IPS-20b (cell line): ENCODE data around the gene TUSC2.
A peak's percentile ranks its signal among the peaks of the same experiment; 100 is the strongest.

Experiments used
- H3K27ac ChIP-seq: one replicate; pipeline ENCODE4 v1.5.1; 2013; ENCODE audit warnings: low read length
- H3K27me3 ChIP-seq: 2 replicates; pipeline ENCODE4 v1.6.1; 2013; ENCODE audit warnings: mild to moderate bottlenecking, low read length, inconsistent platforms; ENCODE audit not compliant: insufficient read depth
- H3K36me3 ChIP-seq: 2 replicates; pipeline ENCODE4 v1.6.1; 2013; ENCODE audit warnings: low read depth, mild to moderate bottlenecking, inconsistent platforms, low read length, moderate library complexity; ENCODE audit not compliant: insufficient read depth
- H3K4me1 ChIP-seq: 2 replicates; pipeline ENCODE4 v1.6.1; 2013; ENCODE audit warnings: mild to moderate bottlenecking, control low read depth, inconsistent platforms, low read length, moderate library complexity; ENCODE audit not compliant: insufficient read depth
- H3K4me3 ChIP-seq: 2 replicates; pipeline ENCODE4 v1.5.1; 2013; ENCODE audit warnings: mild to moderate bottlenecking, low read length, inconsistent platforms
- H3K9ac ChIP-seq: 2 replicates; pipeline ENCODE4 v1.6.1; 2013; ENCODE audit warnings: low read depth, mild to moderate bottlenecking, inconsistent platforms, low read length, moderate library complexity
- H3K9me3 ChIP-seq: 2 replicates; pipeline ENCODE4 v1.6.1; 2013; ENCODE audit warnings: mild to moderate bottlenecking, low read depth, low read length, inconsistent platforms; ENCODE audit not compliant: insufficient read depth

The TUSC2 gene

DNA sequence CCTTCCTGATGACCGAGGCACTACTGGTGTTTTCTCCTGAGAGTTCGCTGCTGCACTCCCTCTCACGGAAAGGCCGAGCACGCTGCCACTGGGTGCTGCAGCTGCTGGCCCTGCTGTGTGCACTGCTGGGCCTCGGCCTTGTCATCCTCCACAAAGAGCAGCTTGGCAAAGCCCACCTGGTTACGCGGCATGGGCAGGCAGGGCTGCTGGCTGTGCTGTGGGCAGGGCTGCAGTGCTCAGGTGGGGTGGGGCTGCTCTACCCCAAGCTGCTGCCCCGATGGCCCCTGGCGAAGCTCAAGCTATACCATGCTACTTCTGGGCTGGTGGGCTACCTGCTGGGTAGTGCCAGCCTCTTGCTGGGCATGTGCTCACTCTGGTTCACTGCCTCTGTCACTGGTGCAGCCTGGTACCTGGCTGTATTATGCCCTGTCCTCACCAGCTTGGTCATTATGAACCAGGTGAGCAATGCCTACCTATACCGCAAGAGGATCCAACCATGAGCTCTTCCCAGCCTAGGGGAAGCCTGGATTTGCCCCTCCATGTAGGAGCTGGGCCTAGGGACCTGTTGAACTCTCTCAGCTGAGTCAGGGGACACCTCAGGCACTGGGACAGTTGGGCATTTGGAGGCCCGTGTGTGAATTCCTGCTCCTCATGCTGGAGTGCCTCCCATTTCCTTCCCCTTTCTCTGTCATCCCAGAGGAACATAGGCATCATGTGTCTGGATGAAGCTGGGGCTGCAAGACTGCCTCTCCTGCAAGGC, 25.4 kb upstream of the TUSC2 start:
- Histone ChIP-seq H3K27ac (no peak overlapping the region), H3K9ac (no peak overlapping the region), H3K27me3 (no peaks in the 10 kb centered on the region), H3K4me1 (peaks cover 3% of the 10 kb centered on the region; the same call in 1 of the 2 replicates), H3K9me3 (no peaks in the 10 kb centered on the region), H3K36me3 (peaks cover 25% of the 10 kb centered on the region), H3K4me3 (no peak overlapping the region)

DNA sequence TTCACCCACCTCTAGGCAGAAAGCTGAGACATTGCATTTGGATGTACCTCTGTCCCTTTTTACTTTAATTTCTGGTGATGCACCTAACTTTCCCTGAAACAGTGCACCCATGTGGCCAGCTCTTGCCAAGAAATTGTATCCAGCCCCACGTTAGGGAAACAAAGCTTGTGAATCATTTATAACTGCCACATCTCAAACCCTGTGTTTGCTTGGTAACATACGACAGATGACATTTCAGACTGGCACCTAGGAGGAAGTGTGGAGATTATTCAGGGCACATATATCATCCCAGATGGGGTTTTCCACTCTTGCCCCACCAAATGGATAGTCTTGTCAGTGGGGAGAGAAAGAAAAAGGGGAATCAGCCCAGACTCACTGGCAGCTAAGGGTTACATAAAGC, 24.8 kb upstream of the TUSC2 start:
- Histone ChIP-seq H3K27me3 (no peaks in the 10 kb centered on the region), H3K9me3 (no peaks in the 10 kb centered on the region), H3K27ac (no peak overlapping the region), H3K36me3 (peaks cover 27% of the 10 kb centered on the region), H3K4me1 (no peaks in the 10 kb centered on the region), H3K4me3 (no peak overlapping the region), H3K9ac (no peak overlapping the region)

DNA sequence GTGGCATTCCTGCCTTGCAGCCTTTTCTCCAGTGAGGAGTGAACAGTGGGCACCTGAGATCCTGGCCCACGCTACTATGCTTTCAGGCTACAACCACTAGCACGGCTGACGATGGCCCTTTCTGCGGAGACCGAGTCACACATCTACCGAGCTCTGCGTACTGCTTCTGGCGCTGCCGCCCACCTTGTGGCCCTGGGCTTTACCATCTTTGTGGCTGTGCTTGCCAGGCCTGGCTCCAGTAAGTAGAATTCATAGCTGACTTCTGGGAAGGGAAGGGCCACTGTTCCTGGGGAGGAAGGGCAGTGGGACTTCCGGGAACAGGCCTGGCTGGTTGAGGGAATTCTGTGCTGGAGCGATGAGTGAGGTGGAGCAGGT, 23.3 kb upstream of the TUSC2 start:
- Histone ChIP-seq H3K9me3 (no peaks in the 10 kb centered on the region), H3K27me3 (peaks cover 5% of the 10 kb centered on the region), H3K9ac (no peak overlapping the region), H3K36me3 (peaks cover 25% of the 10 kb centered on the region), H3K4me1 (no peaks in the 10 kb centered on the region), H3K4me3 (peak overlapping the region; percentile 91), H3K27ac (no peak overlapping the region)

DNA sequence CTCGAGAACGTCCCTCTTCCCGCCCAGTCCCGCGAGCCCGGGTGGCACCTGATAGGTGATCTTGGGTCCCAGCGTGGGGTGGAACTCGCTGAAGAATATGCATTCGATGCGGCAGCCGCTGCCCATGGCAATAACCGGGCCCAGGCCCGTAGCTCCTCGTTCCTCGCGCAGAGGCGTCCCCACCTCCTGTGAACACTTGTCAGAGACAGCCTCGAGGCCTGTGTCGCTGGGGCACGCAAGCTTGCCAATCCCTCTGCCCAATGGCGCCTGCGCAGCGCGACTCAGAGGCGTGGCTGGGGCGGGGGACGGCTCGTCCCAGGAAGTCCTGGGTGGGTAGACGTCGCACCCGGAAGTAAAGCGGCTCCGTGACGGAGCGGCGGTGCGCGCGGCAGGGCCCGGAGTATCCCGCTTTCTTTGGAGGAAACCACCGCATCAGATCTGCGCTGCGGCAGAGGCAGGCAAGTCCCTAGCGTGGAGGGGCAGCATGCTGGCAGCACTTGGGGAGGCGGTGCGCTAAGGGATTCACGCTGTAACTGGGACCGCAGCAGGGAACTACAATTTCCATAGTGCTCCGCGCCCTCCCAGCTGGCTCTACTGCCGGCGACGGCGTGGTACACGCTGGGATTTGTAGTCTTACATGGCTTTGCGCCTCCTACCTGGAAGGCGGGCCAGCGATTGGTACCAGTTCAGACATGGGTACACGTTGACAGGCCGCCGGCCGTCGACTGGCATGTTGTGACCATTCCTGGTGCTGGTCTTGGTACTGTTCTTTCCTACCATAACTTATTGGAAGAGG, 22.7 kb upstream of the TUSC2 start, which contains the start of the genes CYB561D2 and NPRL2:
Gene CYB561D2 (plus strand): TSS at position 336 of the 796 bp plus-strand sequence. CDS start 572 bp downstream, outside the sequence.
Gene NPRL2 (minus strand): TSS at position 249 of the 796 bp plus-strand sequence. CDS start 123 bp downstream, at position 126.
- Histone ChIP-seq H3K4me3 (peak within 1 kb of the TSS; percentile 91), H3K9me3 (no peaks in the 10 kb centered on the region), H3K4me1 (no peaks in the 10 kb centered on the region), H3K9ac (peak within 1 kb of the TSS; percentile 73), H3K27ac (no peak within 1 kb of the TSS), H3K36me3 (peaks cover 23% of the 10 kb centered on the region), H3K27me3 (peaks cover 9% of the 10 kb centered on the region)

DNA sequence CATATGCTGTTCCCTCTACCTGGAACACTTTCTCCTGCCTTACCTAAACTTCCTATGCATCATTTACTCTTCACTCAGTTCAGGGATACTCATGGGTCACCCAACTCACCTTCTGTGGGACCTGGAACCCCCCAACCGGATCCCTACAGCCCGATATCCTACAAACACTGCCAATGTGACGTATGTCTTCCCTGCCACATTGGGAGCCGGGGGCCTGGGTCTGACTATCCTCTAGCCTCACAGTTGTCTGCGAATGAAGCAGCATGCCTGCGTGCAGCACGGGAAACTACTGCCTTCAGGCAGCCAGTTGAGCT, 22.1 kb upstream of the TUSC2 start:
- Histone ChIP-seq H3K9ac (peak overlapping the region; percentile 73), H3K4me3 (peak overlapping the region; percentile 91), H3K27ac (no peak overlapping the region), H3K36me3 (peaks cover 22% of the 10 kb centered on the region), H3K4me1 (no peaks in the 10 kb centered on the region), H3K27me3 (peaks cover 14% of the 10 kb centered on the region), H3K9me3 (no peaks in the 10 kb centered on the region)

DNA sequence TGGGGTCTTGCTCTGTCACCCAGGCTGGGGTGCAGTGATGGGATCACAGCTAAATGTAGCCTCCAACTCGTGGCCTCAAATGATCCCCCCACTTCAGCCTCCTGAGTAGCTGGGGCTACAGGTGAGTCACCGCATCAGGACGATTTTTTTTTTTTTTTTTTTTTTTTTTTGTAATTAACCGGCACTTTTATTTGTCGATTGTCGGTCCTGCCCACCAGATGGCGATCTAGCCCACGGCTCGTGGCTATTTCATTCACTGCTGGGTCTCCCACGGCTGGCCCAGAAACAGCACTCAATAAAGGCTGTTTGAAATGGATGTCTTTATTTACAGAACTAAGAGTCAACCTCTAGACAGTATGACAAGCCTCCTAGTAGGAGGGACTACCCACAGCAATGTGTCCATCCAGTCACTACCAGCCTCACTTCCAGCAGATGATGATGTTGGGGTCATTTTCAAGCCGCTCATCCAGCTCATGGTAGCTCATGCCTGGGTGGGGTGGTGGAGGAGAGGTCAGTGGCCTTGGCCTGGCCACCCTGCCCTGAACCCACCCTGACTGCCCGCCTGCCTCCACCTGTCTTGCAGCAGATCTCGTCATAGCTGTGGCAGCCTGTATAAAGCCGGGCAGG, 19.3 kb upstream of the TUSC2 start:
- Histone ChIP-seq H3K9me3 (no peaks in the 10 kb centered on the region), H3K4me1 (no peaks in the 10 kb centered on the region), H3K36me3 (peaks cover 7% of the 10 kb centered on the region), H3K27me3 (peaks cover 43% of the 10 kb centered on the region), H3K27ac (no peak overlapping the region), H3K9ac (no peak overlapping the region), H3K4me3 (no peak overlapping the region)

DNA sequence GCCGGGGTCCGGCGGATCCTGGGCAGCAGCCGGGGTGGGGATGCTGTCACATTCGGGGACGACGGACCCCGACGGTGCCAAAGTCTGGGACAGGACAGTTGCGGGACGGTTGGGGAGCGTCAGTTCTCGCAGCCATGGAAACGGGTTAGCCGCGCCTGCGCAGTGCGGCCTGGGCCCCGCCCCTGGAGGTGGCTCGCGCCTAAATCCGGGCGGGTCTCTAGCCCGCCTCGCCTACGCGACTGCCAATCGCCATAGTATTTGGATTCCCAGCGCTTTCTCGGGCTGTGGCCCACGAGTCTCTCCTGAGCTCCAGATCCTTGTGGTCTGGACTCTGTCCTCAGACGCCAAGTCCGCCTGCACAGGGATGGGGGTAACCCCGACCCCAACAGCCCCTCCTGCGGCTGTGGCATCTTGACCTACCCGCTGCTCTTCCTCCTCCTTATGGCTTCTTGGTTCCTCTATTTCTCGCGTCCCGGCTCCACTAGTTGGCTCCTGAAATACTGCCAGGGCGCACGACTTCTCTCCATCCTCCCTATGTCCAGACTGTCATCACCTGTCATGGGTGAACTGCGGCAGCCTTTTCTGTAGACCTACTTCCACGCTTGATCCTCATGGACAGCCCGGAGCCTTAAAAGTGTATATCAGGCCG, 17.7 kb upstream of the TUSC2 start, which contains the start of gene ZMYND10:
Gene ZMYND10 (minus strand): TSS at position 147 of the 649 bp plus-strand sequence. CDS start 153 bp downstream, outside the sequence.
- Histone ChIP-seq H3K4me1 (no peaks in the 10 kb centered on the region), H3K9me3 (no peaks in the 10 kb centered on the region), H3K27ac (no peak within 1 kb of the TSS), H3K36me3 (peaks cover 7% of the 10 kb centered on the region), H3K9ac (peak within 1 kb of the TSS; percentile 33; the same call in 1 of the 2 replicates), H3K27me3 (peaks cover 59% of the 10 kb centered on the region), H3K4me3 (peak within 1 kb of the TSS; percentile 63)

DNA sequence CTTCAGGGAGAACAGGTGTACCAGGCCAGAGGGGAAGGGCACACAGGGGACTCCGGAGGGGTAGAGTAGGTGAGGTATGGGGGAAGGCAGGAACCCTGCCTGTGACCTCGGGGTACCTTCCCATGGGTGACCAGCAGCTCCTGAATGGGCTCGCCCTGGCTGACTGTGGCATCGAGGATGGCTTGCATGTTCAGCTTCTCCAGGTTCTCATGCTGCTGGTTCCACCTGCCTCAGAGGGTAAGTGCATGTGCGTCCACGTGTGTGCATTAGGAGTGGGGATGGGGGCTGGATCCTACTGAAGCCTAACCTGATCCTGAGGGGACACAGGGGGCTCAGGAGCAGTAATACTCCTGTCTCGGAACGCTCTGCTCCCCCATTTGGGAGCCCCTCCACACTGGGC, 17.0 kb upstream of the TUSC2 start:
- Histone ChIP-seq H3K9ac (no peak overlapping the region), H3K27me3 (peaks cover 66% of the 10 kb centered on the region), H3K4me1 (no peaks in the 10 kb centered on the region), H3K9me3 (no peaks in the 10 kb centered on the region), H3K27ac (no peak overlapping the region), H3K36me3 (peaks cover 7% of the 10 kb centered on the region), H3K4me3 (peak overlapping the region; percentile 63)

DNA sequence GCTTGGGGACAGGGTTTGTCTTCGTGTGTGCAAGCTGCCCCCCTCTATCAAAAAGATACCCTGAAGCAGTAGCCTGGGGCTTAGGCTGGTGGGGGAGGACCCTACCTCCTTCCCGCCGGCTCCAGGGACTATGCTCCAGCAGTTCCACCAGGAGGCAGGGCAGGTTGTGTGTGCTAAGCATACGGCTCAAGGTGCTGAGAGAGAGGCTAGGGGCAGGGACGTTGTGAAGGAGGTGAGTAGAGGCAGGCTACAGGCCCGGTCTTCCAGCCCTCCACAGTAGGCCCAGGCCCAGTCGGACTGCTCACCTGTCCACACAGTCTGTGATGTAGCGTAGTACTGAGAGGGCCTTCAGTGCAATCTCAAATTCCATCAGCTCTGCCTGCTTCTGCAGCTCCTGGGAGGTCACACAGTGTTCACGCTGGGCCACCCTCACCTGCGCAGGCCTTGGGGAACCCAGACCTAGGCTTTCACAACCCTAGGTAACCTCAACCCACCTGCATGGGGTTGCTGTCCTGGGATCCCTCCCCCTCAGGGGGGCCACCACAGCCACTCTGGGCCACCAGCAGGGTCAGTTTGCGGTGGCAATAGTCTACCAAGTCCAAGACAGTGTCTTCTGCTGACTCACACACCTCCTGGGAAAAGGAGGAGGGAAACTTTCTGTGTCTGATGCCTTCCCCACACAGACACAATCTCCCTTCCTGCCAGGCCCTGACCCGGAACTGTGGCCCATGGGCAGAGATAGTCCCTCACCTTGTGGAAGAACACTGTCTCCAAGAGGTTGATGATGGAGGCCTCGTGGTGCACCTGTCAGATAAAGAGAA, 15.0 kb upstream of the TUSC2 start:
- H3K9me3 ChIP-seq, result no peaks in the 10 kb centered on the region
- H3K27me3 ChIP-seq, result peaks cover 86% of the 10 kb centered on the region
- H3K36me3 ChIP-seq, result no peaks in the 10 kb centered on the region
- no peak overlapping the region for H3K9ac ChIP-seq
- no peaks in the 10 kb centered on the region for H3K4me1 ChIP-seq
- no peak overlapping the region for H3K27ac ChIP-seq
- no peak overlapping the region for H3K4me3 ChIP-seq

DNA sequence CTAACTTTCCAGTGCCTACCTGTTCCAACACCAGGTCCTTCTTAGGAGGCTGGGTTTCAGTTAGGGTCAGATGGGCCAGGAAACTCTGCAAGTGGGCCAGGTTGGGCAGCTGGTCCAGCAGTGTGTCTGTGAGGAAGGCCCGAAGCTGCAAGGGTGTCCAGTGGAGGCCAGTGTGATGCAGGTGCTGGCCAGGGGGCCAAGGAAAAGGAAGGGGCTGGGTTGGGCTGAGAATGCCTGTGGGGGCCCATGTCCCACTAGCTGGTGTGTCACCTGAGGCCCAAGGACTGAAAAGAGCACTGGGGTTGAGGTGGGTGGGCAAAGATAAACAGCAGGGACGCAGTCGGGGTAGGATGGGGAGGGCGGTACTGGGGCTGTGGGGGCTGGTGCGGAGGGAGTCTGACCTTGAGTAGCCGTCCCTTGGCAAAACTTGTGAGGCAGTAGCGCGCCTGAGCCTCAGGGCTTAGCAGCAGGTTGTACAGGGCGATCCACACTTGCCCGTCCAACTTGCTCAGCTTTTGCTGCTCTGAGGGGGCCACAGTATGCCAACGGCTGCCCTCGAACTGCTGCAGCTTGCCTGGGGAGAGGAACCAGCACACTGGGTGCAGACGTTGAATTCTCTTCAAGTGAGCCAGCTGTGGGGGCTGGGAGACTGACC, 14.1 kb upstream of the TUSC2 start:
- Histone ChIP-seq H3K36me3 (no peaks in the 10 kb centered on the region), H3K9ac (no peak overlapping the region), H3K4me3 (no peak overlapping the region), H3K27ac (no peak overlapping the region), H3K4me1 (no peaks in the 10 kb centered on the region), H3K9me3 (no peaks in the 10 kb centered on the region), H3K27me3 (peaks cover 89% of the 10 kb centered on the region)
